Cardiac muscle cell (in vitro differentiated cells and primary cell): Measurements from ENCODE around the gene LMOD1. TPM values are rescaled to one million over a fixed set of nuclear protein-coding genes. Genes with fewer than 3 reads are reported as not detected.
A peak's percentile ranks its signal among the peaks of the same experiment; 100 is the strongest.

Experiments used
- DNase-seq, 2 donors: peaks; one replicate each; pipeline versions ENCODE4 v3.0.0 to v3.0.0-alpha.2; 2010 to 2017; ENCODE audit warnings: low read depth in 1 of 2, low spot score in 1 of 2
- H3K27ac ChIP-seq: fragments of 200-600 bp; sonication (generic); 2 replicates; pipeline ENCODE4 v1.5.1; 2016
- H3K27me3 ChIP-seq: fragments of 200-600 bp; sonication (generic); 2 replicates; pipeline ENCODE4 v1.6.0; 2016; ENCODE audit warnings: control low read depth
- H3K36me3 ChIP-seq: fragments of 200-600 bp; sonication (generic); 2 replicates; pipeline ENCODE4 v1.5.1; 2016; ENCODE audit warnings: control low read depth
- H3K4me1 ChIP-seq: fragments of 200-600 bp; sonication (generic); 2 replicates; pipeline ENCODE4 v1.8.1; 2017; ENCODE audit warnings: low read depth, mild to moderate bottlenecking, mixed run types
- H3K4me3 ChIP-seq: fragments of 200-600 bp; sonication (generic); 2 replicates; pipeline ENCODE4 v1.5.1; 2016; ENCODE audit warnings: mild to moderate bottlenecking
- H3K9me3 ChIP-seq: fragments of 200-600 bp; sonication (generic); 2 replicates; pipeline ENCODE4 v1.5.1; 2017; ENCODE audit warnings: low read depth, mild to moderate bottlenecking, control low read depth
- polyA plus RNA-seq: library from polyadenylated mRNA; unstranded; fragments of >200 nt; fragmentation: Nextera tagmentation; extraction: Ambion mirVana; gene quantifications from 2 replicates; pipeline ENCODE4 v1.2.1, GENCODE V29; 2016
- total RNA-seq: library from RNA; depleted of rRNA; stranded (reverse); fragments of >200 nt; gene quantifications from 2 replicates; pipeline ENCODE4 v1.2.3, GENCODE V29; 2016
- TF ChIP-seq, protein P1 (sequence below): IDR thresholded peaks from 2 replicates; pipeline ENCODE4 v1.5.1; 2012; ENCODE audit warnings: low read depth, mild to moderate bottlenecking, low read length

Gene LMOD1
- total and polyA plus RNA-seq, 2 experiments from 2014 or later, result 27.4 to 75.6 TPM

DNA sequence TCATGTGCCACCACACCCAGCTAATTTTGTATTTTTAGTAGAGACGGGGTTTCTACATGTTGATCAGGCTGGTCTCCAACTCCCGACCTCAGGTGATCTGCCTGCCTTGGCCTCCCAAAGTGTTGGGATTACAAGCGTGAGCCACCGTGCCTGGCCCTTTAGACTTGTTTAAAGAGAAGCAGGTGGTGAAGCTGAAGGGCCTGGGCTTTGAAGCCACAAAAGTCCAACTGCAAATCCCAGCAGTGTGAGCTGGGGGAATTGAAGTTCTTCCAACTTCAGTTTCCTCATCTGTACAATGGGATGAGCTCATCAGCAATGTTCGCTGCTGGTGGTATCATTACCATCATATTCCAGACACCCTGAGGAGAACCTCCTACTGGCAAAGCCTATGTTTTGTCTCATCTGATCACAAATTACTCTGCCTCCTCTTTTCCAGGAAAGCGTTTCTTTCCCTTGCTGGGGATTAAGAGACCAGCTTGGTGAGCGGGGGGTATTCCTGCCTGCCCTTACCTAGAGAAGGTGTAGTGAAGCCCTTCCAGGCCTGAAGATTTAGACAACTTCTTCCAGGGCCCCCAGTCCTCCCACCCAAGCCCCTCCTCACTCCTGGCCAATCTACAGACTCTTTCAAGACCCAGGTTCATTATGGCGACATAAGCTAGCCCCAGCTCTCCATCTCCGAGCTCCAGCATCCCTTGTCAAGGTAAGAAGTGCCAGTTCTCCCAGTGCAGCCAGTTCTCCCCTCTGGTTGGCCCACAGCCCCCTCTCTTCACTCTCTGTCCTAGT lies 60.1 kb downstream of the LMOD1 start:
- Histone ChIP-seq H3K36me3 (no peaks in the 10 kb centered on the region), H3K9me3 (no peaks in the 10 kb centered on the region), H3K4me1 (peaks cover 27% of the 10 kb centered on the region), H3K27me3 (no peaks in the 10 kb centered on the region), H3K27ac (no peak overlapping the region), H3K4me3 (no peak overlapping the region)
- DNase-seq, result peak in 1 of 2 donors; percentile 7
- TF ChIP-seq, protein P1, sequence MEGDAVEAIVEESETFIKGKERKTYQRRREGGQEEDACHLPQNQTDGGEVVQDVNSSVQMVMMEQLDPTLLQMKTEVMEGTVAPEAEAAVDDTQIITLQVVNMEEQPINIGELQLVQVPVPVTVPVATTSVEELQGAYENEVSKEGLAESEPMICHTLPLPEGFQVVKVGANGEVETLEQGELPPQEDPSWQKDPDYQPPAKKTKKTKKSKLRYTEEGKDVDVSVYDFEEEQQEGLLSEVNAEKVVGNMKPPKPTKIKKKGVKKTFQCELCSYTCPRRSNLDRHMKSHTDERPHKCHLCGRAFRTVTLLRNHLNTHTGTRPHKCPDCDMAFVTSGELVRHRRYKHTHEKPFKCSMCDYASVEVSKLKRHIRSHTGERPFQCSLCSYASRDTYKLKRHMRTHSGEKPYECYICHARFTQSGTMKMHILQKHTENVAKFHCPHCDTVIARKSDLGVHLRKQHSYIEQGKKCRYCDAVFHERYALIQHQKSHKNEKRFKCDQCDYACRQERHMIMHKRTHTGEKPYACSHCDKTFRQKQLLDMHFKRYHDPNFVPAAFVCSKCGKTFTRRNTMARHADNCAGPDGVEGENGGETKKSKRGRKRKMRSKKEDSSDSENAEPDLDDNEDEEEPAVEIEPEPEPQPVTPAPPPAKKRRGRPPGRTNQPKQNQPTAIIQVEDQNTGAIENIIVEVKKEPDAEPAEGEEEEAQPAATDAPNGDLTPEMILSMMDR, result no peak

DNA sequence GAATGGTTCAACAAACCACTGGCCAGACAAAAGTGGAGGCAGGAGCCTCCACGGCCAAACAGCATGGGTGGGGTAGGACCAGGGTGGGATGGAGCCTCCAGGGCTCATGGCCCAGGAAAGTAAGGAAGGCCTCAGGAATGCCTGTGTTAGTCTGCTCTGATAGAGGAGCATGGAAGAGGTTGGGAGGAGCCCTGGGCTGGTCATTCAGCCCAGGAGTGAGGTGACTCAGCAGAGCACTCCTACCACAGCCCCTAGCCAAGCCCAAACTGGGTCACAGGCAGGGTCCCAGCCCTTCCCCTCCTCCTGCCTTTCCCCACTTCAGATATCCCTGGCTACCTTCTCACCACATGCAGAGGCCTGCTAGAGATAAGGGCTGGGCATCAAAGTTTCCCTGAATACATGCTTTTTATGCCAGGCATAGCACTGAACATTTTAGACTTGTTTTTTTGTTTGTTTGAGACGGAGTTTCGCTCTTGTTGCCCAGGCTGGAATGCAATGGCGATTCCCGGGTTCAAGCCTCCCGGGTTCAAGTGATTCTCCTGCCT lies 60.7 kb downstream of the LMOD1 start:
- Histone ChIP-seq H3K4me1 (peaks cover 27% of the 10 kb centered on the region), H3K9me3 (no peaks in the 10 kb centered on the region), H3K27ac (no peak overlapping the region), H3K36me3 (no peaks in the 10 kb centered on the region), H3K27me3 (no peaks in the 10 kb centered on the region), H3K4me3 (no peak overlapping the region)
- TF ChIP-seq, protein P1, result no peak
- DNase-seq, result peak in 1 of 2 donors; percentile 56

DNA sequence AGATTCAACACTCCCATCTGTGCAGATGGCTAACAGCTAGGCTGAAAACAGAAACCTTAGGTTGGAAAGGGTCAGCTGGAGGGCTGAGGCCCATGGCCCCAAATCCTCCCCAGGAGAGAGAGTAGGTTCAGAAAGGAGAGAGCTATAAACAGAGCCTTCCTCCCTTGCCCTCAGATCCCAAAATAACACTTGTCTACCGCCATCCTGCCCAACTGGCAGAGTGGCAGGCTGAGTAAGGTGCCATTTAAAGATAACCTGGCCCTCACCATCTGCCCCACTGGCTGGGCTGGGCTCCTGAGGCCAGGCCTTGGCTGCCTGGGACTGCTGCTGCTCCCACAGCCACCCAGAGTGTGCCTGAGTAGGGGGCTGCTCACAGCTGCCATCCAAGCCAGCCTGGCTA lies 61.9 kb downstream of the LMOD1 start:
- peaks cover 27% of the 10 kb centered on the region for H3K4me1 ChIP-seq
- no peak for DNase-seq
- H3K9me3 ChIP-seq, result no peaks in the 10 kb centered on the region
- no peaks in the 10 kb centered on the region for H3K36me3 ChIP-seq
- no peak overlapping the region for H3K4me3 ChIP-seq
- TF ChIP-seq, protein P1, result no peak
- peak overlapping the region; percentile 28 for H3K27ac ChIP-seq
- H3K27me3 ChIP-seq, result no peaks in the 10 kb centered on the region

DNA sequence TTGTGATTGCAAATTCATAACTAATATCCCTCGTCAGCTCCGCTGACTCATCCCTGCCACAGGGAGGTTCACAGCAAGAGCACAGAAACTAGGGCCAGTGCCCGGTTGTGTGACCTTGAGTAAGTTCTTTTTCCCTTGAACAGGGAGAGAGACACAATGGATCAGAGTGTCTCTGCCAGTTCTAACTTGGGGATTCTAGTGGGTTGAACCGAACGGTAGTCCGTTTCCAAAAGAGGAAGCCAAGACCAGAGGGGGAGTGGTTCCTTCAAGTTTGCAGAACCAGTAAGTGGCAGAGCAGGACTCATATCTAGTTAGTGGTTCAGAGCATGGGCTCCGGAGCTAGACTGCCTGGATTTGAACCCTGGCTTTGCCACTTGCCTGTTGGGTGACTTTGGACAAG lies 62.6 kb downstream of the LMOD1 start:
- TF ChIP-seq, protein P1, result no peak
- H3K4me3 ChIP-seq, result no peak overlapping the region
- peak in 1 of 2 donors; percentile 48 for DNase-seq
- H3K27ac ChIP-seq, result no peak overlapping the region
- H3K27me3 ChIP-seq, result no peaks in the 10 kb centered on the region
- H3K36me3 ChIP-seq, result no peaks in the 10 kb centered on the region
- H3K9me3 ChIP-seq, result no peaks in the 10 kb centered on the region
- H3K4me1 ChIP-seq, result peaks cover 27% of the 10 kb centered on the region

DNA sequence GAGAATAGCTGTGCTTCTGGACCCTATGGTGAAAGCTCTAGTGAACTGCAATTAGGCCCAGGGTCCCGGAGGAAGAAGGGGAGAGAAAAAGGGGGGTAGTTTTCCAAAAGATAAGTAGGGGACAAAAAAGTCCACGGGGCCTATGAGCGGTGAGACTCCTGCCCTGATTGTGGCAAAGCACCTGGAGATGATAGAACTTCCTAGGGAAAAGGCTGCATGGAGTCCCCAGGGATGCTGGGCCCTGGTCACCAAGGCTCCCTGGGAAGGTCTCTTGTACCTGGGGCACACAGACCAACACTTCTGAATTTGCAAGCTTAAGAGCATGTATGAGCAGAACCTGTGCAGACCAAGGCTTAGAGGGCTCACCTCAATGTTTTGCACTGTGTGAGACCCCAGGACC lies 63.1 kb downstream of the LMOD1 start:
- Histone ChIP-seq H3K4me1 (peaks cover 27% of the 10 kb centered on the region), H3K36me3 (no peaks in the 10 kb centered on the region), H3K27me3 (no peaks in the 10 kb centered on the region), H3K27ac (peak overlapping the region; percentile 14), H3K4me3 (no peak overlapping the region), H3K9me3 (no peaks in the 10 kb centered on the region)
- no peak for DNase-seq
- TF ChIP-seq, protein P1, result no peak
